Psoas muscle (tissue), 8 donors: ENCODE measurements around the gene OR4A16. TPM values are rescaled to one million over a fixed set of nuclear protein-coding genes. Genes with fewer than 3 reads are reported as not detected.

Source experiments
- ATAC-seq, 4 donors: fragments of 200-7000 bp; cut with Tn5 transposase; one replicate each; pipeline ENCODE4 v1.9.1; 2020; ENCODE audit warnings: moderate library complexity in 3 of 4, mild to moderate bottlenecking in 2 of 4
- DNase-seq, 2 donors: peaks; one replicate each; pipeline ENCODE4 v3.0.0-alpha.2; 2020
- H3K27ac ChIP-seq: fragments of 200-600 bp; one replicate; pipeline ENCODE4 v1.8.0; 2022
- H3K27me3 ChIP-seq, 3 donors: fragments of 200-600 bp in 1 of 3; one replicate each; pipeline versions ENCODE4 v1.6.1 to v1.8.0; 2013 to 2022; ENCODE audit warnings: low read length in 2 of 3, mild to moderate bottlenecking in 2 of 3, moderate library complexity in 1 of 3; ENCODE audit not compliant: insufficient read depth in 3 of 3
- H3K36me3 ChIP-seq, 2 donors: fragments of 200-600 bp in 1 of 2; one replicate each; pipeline versions ENCODE4 v1.6.1 to v1.8.0; 2013 to 2022; ENCODE audit warnings: low read depth in 1 of 2, mild to moderate bottlenecking in 1 of 2, moderate library complexity in 1 of 2; ENCODE audit not compliant: insufficient read depth in 1 of 2
- H3K4me1 ChIP-seq: fragments of 200-600 bp; one replicate; pipeline ENCODE4 v1.8.0; 2022
- H3K4me3 ChIP-seq: fragments of 200-600 bp; one replicate; pipeline ENCODE4 v1.8.0; 2022; ENCODE audit warnings: mild to moderate bottlenecking
- H3K9me3 ChIP-seq: fragments of 200-600 bp; one replicate; pipeline ENCODE4 v1.8.0; 2022
- CTCF ChIP-seq: fragments of 200-600 bp; IDR thresholded peaks from one replicate; pipeline ENCODE4 v1.8.0; 2022; ENCODE audit warnings: antibody characterized with exemption
- WGBS, 3 donors: extraction: QIAGEN DNeasy Blood & Tissue Kit; methylation state at CpG; one replicate each; pipeline versions ENCODE4 v1.1.6 to v1.1.7; 2013; 5-methylcytosine and 5-hydroxymethylcytosine counted together
- intact Hi-C, 2 donors: fragments of 100-400 bp; cut with DNase I; formaldehyde crosslinking; loops; one replicate each; pipeline versions ENCODE4 v1.11.0 to v1.14.2; 2022
- polyA plus RNA-seq, 3 donors: library from polyadenylated mRNA; stranded (reverse); fragments of 200-250 nt; gene quantifications; one replicate each; pipeline ENCODE4 v1.2.3, GENCODE V29; 2013
- total RNA-seq, 4 donors: library from RNA; stranded (reverse); fragmentation: NEBNext Ultra II Directional in 2 of 4; extraction: Animal tissue kit (Norgen Biotek cat#: 25700) in 2 of 4; gene quantifications; one replicate each; pipeline versions ENCODE4 v1.2.1 to v1.2.4, GENCODE V29; 2021 to 2023
- donor health status: healthy with polysubstance abuse.
- donor health status: DM: no; HTN: no; CAD: no; lungs with moderate emphysema.
- donor health status: Bipolar disorder and iron deficiency.
- donor health status: healthy.
- donor health status: DM: yes; HTN: yes; CAD: no.
- donor health status: DM: no; HTN: no; CAD: no.
- donor health status: DM: no; HTN: no; CAD: no.
- donor health status: DM: yes; HTN: yes; CAD: no.

Gene OR4A16
- total and polyA plus RNA-seq, 7 donors, result not detected

GRCh38 chr11:55357560-55358184, 14.7 kb downstream of the OR4A16 start:
- Histone ChIP-seq H3K9me3 (no peaks in the 10 kb centered on the region), H3K27me3 (no peaks in the 10 kb centered on the region), H3K4me3 (no peak overlapping the region), H3K36me3 (no peaks in the 10 kb centered on the region), H3K4me1 (no peaks in the 10 kb centered on the region), H3K27ac (no peak overlapping the region)
- no peak for TF ChIP-seq CTCF
- intact Hi-C loops, result no loop called here
- WGBS, 3 donors, result 5 to 13% (median 7%) methylated on average over 1 of the region's 1 CpG
- ATAC-seq (no peak), DNase-seq (no peak)

- intact Hi-C loops, result no loop called here
- no peaks in the 10 kb centered on the region for H3K27me3 ChIP-seq
- H3K4me3 ChIP-seq, result no peak within 1 kb of the TSS
- H3K27ac ChIP-seq, result no peak within 1 kb of the TSS
- no peaks in the 10 kb centered on the region for H3K4me1 ChIP-seq
- WGBS, 3 donors, result 49 to 56% (median 53%) methylated on average over 4 of the region's 4 CpGs
- no peak for TF ChIP-seq CTCF
- ATAC-seq (no peak), DNase-seq (no peak)
- H3K9me3 ChIP-seq, result no peaks in the 10 kb centered on the region
- no peaks in the 10 kb centered on the region for H3K36me3 ChIP-seq
Measured at GRCh38 chr11:55367674-55368073, 24.7 kb downstream of the OR4A16 start, which contains the start of gene OR4A15. Gene OR4A15, plus strand, starts transcription at chr11:55367974. Its CDS starts 0 bp downstream, at chr11:55367974.

Other genes starting within 250 kb of the OR4A16 start
- not detected for gene TRIM48, start 81.0 kb upstream of the OR4A16 start, total RNA-seq
- not detected for gene TRIM48, start 81.0 kb upstream of the OR4A16 start, polyA plus RNA-seq
- not detected for gene OR4A15, start 24.8 kb downstream of the OR4A16 start, total RNA-seq
- not detected for gene OR4A15, start 24.8 kb downstream of the OR4A16 start, polyA plus RNA-seq
- not detected for gene OR4C15, start 211.3 kb downstream of the OR4A16 start, total RNA-seq
- not detected for gene OR4C15, start 211.3 kb downstream of the OR4A16 start, polyA plus RNA-seq
- gene OR4C16, start 228.9 kb downstream of the OR4A16 start, total RNA-seq, result not detected
- not detected for gene OR4C16, start 228.9 kb downstream of the OR4A16 start, polyA plus RNA-seq